GM19438 (cell line): ENCODE results near the gene ERCC6L2.

Source experiments
- ATAC-seq: cut with Tn5 transposase; IDR thresholded peaks from one replicate; pipeline ENCODE4 v1.9.1; 2021; ENCODE audit warnings: low read depth; ENCODE audit not compliant: unreplicated experiment

ERCC6L2 gene, protein sequence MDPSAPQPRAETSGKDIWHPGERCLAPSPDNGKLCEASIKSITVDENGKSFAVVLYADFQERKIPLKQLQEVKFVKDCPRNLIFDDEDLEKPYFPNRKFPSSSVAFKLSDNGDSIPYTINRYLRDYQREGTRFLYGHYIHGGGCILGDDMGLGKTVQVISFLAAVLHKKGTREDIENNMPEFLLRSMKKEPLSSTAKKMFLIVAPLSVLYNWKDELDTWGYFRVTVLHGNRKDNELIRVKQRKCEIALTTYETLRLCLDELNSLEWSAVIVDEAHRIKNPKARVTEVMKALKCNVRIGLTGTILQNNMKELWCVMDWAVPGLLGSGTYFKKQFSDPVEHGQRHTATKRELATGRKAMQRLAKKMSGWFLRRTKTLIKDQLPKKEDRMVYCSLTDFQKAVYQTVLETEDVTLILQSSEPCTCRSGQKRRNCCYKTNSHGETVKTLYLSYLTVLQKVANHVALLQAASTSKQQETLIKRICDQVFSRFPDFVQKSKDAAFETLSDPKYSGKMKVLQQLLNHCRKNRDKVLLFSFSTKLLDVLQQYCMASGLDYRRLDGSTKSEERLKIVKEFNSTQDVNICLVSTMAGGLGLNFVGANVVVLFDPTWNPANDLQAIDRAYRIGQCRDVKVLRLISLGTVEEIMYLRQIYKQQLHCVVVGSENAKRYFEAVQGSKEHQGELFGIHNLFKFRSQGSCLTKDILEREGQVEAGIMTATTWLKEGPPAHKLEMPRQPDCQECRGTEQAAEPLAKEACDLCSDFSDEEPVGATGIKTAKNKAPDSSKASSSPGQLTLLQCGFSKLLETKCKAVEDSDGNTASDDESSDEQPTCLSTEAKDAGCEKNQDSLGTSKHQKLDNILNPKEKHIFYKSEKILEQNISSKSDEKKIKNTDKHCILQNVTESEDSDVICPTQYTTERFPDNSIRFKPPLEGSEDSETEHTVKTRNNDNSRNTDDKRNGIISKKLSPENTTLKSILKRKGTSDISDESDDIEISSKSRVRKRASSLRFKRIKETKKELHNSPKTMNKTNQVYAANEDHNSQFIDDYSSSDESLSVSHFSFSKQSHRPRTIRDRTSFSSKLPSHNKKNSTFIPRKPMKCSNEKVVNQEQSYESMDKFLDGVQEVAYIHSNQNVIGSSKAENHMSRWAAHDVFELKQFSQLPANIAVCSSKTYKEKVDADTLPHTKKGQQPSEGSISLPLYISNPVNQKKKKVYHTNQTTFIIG (N-terminal part only)

DNA sequence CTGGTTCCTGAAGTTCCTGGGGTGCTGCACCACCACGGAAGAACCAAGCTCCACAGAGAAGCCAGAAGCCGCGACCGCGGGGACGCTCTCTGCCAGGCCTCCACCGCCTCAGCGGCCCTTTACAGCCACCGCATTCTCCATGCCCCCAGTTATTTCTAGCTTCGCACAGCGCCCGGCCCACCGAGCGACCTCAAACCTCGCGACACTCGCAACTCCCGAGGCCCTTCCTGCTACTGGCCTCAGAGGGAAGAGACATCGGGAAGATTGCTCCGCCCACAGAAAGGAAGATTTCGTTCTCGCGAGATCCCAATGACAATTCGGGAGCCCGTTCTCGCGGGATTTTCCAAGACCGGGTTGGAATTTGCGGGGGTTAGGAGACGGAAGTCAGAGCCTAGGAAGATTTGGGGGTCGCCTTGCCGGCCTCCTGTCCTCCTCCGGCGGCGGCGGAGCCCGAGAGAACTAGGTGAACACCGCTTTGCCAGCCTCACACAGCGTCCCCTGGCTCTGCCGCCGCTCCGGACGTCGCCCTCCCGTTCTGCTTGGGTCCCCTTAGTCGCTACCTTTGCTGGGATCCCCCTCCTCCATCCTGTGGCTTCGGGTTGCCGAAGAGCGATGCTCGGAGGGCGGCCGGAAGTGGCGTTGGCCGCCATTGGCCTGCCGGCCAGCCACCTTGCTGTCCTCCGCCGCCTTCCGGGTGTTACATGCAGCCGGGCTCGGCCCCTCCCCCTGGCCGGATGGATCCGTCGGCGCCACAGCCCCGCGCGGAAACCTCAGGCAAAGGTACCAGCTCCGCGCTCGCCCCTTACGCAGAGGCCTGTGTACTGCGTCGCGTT, at the start of gene ERCC6L2:
TSS of gene ERCC6L2 (plus strand) at position 387 of the 833 bp plus-strand sequence. CDS start at position 735, 348 bp downstream.
- peak; percentile 76 for ATAC-seq

DNA sequence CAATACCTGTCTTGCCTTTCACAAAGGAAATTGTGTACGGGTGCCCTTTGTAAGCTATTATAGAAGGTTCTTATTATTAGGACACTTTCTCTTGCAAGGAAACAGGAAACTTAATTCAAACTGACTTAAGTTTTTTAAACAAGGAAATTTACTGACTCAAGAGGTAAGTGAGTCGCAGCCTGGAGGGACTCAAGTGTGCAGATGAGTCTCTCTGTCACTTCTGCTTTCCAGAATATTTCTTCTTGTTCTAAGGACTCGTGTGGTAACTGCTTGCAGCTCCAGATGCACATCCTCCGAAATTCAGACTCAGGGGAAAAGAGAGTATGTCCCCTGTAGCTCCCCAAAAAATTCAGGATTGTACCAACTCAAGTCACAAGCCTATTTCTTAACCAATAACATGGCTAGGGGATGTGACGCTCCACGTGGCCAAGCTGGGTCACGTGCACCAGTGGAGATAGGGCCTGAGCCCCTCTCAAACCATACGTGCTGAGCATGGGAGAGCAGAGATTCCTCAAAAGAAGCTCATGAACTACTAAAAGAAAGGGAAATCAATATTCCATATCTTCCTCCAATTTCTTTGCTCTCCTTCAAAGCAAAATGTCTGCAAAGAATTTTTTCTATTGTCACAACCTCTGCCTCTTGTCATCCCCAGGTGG, 49.2 kb upstream of the ERCC6L2 start:
- no peak for ATAC-seq

DNA sequence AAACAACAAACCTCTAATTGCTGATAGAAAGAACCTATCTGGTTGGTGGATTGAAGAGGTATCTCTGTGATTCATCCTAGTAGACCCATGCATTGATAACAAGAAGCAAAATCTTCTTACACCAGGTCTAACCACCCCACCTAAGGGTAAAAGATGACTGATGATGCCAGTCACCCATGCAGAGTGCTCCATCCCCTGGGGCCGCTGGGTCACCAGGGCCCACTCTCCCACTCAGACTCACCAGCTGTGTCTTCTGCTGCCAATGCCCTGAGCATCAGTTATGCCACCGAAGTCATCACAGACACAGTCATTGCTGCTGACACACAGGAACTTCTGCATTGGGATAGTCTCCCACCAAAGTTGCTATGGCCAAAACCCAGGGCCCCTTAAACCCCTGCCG, 44.7 kb upstream of the ERCC6L2 start:
- ATAC-seq = no peak

DNA sequence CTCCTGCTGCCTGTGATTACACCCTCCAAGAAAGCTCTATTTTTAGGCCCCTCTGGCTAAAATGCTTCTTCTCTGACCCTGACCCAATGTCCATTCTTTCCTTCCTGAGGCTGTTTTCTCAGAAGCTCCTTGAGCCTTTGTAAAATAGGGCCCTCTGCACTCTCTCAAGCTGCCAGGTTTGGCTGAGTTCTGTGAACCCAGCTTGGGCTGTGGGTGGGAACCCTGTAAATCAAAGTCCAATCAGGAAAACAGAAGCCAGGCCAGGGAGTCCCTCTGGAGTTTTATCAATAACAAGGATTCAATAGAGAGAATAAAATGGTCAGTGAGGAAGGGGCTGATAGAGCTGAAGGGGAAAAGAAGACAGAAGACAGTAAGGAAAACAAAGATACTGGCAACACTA, 43.7 kb upstream of the ERCC6L2 start:
- ATAC-seq = no peak

DNA sequence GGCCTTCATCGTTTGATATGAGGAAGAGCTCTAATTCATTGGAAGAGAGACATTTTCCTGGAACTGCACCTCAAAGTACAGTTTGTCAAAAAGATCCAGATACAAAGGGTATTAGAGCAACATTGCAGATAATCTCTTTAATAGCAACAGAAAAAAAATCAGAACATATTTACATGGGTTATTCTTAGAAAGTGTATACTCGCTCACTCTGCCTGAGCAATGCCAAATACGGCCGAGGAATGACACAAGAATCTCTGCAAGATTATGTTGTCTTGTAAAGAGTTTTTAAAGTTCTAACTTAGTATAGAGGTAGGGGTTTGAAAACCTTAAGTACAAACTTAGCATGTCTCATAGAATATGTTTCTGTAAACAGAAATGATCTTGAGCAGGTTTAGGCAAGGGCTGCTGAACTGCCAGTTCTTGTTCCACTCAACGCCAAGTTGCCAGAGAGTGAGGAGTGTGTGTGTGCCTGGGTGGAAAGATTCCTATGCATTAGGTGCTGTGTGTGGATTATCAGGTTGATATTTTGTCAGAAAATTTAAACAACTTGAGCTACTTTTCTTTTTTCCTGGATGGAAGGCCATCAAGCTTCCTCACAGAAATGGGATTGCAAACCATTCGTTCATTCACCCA, 41.8 kb upstream of the ERCC6L2 start:
- ATAC-seq = no peak

DNA sequence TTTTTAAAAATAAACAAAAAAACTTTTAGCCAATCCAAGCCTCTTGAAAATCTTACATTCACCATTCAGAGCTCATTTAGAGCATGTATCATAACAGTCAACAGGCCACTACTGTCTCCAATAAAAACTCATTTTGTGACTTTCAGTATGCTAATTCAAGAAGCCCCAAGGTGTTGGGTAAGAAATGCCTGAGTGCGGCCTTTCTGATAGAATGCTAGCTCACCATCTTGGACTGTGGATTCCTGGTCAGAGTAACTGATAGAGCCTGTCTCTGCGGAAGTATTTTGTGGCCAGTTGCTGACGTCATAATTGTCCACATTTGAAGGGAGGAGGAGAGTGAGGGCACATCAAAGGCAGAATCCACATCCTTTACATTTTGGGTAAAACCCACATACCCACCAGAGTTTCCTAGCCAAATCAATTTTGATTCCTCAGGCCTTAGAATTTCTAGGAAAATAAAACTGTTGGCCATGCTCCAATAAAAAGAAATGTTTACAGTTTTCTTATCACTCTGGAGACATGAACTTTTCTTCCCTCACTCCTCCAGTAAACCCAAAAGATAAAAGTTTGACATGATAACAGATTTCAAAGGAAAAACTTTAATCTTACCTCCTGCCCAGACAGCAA, 41.1 kb upstream of the ERCC6L2 start:
- no peak for ATAC-seq

DNA sequence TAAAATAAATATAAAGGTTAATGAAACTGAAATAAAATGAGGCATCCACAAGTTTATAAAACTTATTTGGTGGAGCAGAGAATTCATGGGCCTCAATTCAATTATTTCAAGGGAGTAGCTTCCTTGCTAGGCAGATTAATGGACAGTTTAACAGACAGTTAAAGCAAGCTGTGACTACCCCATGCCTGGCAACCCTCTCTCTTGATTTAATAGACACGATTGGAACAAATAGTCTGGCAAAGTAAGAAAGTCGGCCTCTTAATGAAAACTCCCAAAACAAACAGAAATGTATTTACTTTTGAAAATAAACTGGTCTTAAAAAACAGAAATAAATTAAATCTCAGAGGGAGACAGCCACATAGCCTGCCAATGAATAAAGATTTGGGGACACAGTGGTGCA, 40.1 kb upstream of the ERCC6L2 start:
- no peak for ATAC-seq

DNA sequence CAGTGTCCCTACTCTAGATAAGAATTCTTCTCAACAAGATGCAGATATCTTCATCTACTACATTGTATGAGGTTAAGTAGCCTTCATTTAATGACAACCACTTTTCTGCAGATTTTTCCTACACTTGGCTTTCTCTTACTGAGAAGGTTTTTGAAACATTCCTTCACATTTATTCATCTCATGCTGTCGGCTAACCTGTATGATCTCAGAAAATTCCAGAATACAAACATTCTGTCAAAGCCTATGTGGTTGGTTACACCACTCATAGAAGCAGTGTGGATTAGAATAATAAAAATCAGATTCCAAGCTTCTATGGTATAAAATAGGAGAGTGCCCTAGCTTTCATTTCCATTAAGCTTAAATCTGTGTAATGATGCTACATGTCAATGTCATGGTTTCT, 39.4 kb upstream of the ERCC6L2 start:
- ATAC-seq = no peak

DNA sequence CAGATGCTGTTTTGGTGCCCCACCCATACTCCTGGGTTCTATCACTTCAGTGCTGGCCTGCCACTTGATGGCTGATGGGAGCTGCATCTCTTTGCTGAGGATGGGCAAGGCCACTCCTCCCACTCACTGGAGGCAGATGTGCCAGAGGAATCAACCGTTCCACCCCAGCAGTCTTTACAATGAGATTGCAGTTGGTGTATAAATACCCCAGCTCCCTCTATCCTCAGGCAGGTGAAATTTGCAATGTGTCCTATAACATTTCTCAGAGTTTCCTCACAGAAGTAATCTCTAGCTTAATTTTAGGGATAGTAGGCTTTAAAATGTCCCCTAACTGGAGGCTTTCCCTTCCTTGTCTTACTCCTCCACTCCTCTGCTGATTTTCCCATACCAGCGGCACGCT, 36.5 kb upstream of the ERCC6L2 start:
- no peak for ATAC-seq

DNA sequence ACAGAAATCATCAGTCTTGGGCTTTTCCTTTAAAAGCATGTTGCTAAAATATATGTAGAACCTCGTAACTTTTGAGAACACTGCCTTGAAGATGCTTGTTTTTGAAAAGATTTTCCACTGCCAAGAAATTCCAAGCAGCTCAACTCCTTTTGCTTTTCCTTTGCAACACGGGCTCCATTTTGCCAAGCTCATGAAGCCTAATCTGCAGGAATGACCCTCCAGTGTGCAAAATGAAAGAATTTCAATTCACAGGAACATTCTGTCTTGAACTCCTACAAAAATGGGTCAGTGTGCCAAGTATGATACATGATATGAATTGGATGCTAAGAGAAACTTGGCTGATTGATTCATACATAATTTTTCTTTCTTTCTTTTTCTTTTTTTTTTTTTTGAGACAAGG, 35.4 kb upstream of the ERCC6L2 start:
- no peak for ATAC-seq

DNA sequence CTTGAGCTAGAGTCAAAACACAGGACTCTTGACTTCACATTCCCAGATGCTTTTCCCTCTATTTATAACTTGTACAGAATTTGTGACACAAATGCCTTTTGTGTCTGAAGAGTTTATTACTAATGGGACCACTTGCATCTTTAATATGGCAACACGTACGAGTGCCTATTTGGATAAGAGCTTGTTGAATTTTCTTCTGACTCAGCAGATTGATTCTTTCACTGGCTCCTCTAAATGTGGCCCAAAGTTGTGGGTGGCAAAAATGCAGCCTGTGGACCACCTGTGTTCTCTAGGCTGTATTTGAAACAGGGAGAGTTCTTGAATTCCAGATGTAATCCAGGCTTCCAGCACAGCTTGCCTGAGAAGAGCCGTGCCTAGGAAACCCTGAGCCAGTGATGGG, 34.1 kb upstream of the ERCC6L2 start:
- ATAC-seq = no peak

DNA sequence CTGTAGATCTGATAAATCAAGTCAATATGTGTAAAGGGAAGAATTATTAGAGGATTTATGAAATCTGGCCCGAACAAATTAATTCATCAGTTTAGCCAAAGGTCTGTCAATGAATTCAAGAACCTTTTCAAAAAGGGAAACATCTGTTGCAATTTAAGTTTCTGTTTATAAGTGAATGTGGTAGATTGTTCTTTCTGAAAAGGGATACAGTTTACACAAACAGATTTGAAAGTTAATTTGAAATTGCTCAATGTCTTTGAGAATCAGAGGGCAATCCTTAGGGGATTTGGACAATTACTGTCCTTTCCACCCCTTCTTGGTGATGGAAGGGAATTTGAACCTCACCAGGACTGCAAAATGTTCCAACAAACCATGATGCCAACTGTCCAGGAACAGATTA, 29.7 kb upstream of the ERCC6L2 start:
- no peak for ATAC-seq

DNA sequence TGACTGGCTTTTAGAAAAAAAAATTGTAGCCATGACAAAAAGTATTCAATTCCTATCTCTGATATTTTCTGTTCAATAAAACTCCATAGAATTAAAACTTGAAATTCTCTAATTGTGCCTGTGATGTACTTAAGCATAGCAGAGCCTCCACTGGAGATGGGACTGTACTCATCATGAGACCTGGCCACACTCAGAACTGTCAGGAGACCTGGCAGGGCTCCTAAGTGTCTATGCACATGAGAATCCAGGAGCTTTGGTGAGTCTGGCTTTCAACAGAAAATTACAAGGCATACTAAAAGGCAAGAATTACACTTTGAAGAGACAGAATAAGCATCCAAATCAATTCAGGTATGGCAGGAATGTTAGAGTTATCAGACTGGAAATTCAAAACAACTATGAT, 26.7 kb upstream of the ERCC6L2 start:
- ATAC-seq = no peak

DNA sequence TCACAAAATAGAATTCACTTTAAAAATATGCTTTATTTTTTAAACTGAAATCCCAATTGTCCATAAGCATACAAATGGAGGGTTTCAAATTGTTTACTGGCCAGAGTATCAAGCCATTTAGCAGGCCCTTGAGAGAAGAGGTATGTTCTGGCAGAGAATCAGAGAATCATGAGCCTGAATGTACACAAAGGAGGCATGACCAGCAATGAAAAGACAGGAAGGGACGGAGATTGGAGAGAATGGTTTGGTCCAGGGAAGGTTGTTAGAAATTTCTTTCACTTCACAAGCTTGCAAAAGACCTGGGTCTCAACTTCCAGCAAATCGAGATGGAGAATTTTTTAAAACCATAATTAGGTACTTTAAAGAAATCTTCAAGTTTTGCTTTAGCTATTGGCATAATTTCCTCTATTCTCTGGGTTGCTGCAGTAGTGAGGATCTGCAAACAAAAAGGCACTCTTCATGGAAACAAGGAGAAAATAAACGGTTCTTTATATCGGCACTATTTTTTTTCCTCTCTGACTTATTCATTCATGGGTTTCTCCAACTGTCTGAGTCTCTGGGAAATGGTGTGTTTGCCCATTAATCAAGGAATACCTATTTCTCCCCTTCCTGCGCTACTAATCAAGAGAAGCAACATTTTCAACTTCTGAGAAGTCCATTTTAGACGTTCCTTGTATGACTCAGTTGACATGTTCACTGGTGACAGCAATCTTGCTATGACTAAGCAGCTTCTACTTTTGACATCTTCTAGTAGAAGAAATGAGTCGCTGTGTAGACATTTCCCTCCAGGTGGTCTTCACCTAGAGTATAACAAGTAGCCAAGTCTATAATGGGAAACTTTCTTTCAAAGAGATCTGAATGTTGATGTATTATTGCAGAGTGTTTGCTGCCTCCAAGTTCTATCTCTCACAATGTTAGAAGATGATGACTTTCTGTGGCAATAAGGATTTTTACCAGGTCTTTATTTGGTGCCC, 23.1 kb upstream of the ERCC6L2 start:
- ATAC-seq = peak; percentile 89

DNA sequence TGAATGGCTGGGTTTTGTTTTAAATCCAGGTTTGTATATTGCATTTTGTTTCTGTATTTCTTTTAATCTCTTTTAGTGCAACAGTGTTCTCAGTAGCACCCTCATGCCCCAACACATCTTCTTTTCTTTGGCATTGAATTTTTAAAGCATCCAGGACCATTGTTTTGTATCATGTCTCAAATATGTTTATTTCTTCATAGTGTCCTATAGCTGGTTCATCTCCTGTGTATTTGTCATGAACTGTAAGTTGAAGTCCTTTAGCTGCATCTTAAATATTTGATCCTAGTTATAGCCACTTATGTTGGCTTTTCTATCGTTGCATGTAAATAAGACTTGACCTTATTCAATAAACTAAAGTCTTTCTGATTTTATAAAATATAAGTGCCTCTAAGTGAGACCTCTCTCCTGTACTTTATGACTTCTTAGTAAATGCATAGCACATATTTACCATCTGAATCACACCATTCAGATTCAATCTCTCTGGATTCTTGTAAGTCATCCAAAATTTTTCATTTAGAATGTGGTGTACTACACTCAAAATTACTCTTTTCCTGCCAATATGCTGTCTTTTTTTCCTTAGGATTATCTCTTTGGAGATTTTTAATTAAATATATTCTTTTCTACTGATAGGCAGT, 21.0 kb upstream of the ERCC6L2 start:
- no peak for ATAC-seq

DNA sequence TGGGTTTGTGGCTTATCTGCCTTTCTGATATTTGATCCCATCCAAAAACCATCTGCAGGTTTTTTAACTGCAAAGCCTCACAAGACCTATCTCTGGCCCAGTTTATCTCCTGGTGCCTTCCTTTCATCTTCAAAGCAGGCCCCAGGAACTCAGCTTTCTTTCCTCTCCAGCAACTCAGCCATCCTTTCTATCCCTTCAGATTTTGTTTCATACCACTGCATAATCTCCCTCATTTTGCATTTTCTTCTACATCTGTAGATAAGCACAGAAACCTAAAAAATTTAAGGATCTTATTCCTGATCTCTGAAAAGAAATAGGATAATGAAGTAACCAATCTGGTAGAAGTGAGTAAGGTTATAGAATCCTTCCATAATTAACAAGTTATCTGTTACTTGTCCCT, 19.5 kb upstream of the ERCC6L2 start:
- ATAC-seq = no peak

DNA sequence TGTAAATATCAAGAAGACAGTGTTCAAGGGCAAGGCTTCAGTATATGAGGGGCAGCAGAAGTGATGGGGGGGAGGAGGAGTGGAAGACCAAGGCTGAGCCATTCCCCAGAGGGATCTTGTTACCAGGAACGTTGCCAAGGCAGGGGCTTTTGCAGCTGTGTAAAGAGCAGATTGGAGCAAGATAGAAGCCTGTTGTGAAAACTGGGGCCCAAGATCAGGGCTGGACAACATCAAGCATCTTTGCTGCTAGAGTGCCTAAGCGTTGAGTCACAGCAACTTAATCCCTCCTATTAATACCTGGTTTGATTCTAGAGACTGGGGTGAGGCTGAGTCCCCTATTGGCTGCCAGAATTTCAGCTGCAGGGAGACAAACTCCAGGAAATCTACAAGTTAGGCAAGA, 18.4 kb upstream of the ERCC6L2 start:
- ATAC-seq = no peak
